ENCODE results near the gene RUNX2.

GRCh38 chr6:45642331-45643125 is 314.4 kb downstream of the RUNX2 start:
- TF ChIP-seq CTCF (conservative IDR thresholded peaks at IDR 0.05) (no peak), ZFX (IDR thresholded peaks at IDR 0.05) (no peak)

Measured in C4-2B (cell line).